Fibroblast of lung (primary cell): ENCODE data around the gene RYR2. TPM values are rescaled to one million over a fixed set of nuclear protein-coding genes. Genes with fewer than 3 reads are reported as not detected.

Source experiments
- DNase-seq, 2 donors: peaks; one replicate each; pipeline versions ENCODE4 v3.0.0 to v3.0.0-alpha.2; 2010; ENCODE audit warnings: low read depth in 2 of 2
- H2AFZ ChIP-seq: 2 replicates; pipeline ENCODE4 v1.5.1; 2012; ENCODE audit warnings: low read length, control low read depth, inconsistent platforms
- H3K27ac ChIP-seq: 2 replicates; pipeline ENCODE4 v1.5.1; 2011; ENCODE audit warnings: low read length, control low read depth; ENCODE audit not compliant: insufficient read depth
- H3K27me3 ChIP-seq: 2 replicates; pipeline ENCODE4 v1.5.1; 2011; ENCODE audit warnings: mild to moderate bottlenecking, low read length; ENCODE audit not compliant: control insufficient read depth, insufficient read depth
- H3K36me3 ChIP-seq: 2 replicates; pipeline ENCODE4 v1.5.1; 2011; ENCODE audit warnings: low read length; ENCODE audit not compliant: control insufficient read depth, insufficient read depth
- H3K4me1 ChIP-seq: 2 replicates; pipeline ENCODE4 v1.5.1; 2011; ENCODE audit warnings: low read length; ENCODE audit not compliant: control insufficient read depth, insufficient read depth; ENCODE audit errors: extremely low read depth
- H3K4me2 ChIP-seq: 2 replicates; pipeline ENCODE4 v1.5.1; 2011; ENCODE audit warnings: low read length, control low read depth; ENCODE audit not compliant: insufficient read depth; ENCODE audit errors: extremely low read depth
- H3K4me3 ChIP-seq, 4 experiments: fragments of 200-600 bp in 1 of 4; sonication (generic) in 1 of 4; replicated peaks in 1 of 4; 2 replicates each; pipeline ENCODE4 v1.5.1; 2011 to 2016; ENCODE audit warnings: low read length in 4 of 4, low read depth in 3 of 4, mild to moderate bottlenecking in 3 of 4, control low read depth in 2 of 4, inconsistent platforms in 1 of 4, mixed read lengths in 1 of 4; ENCODE audit not compliant: insufficient read depth in 1 of 4; ENCODE audit errors: control extremely low read depth in 1 of 4
- H3K79me2 ChIP-seq: 2 replicates; pipeline ENCODE4 v1.5.1; 2012; ENCODE audit warnings: mild to moderate bottlenecking, low read length, inconsistent platforms; ENCODE audit not compliant: control insufficient read depth, insufficient read depth
- H3K9ac ChIP-seq: 2 replicates; pipeline ENCODE4 v1.5.1; 2011; ENCODE audit warnings: mild to moderate bottlenecking, low read length, control low read depth; ENCODE audit not compliant: insufficient read depth
- H3K9me3 ChIP-seq: 2 replicates; pipeline ENCODE4 v1.5.1; 2012; ENCODE audit warnings: low read depth, low read length; ENCODE audit not compliant: control insufficient read depth, insufficient read depth
- H4K20me1 ChIP-seq: 2 replicates; pipeline ENCODE4 v1.5.1; 2011; ENCODE audit warnings: low read length; ENCODE audit not compliant: control insufficient read depth, insufficient read depth; ENCODE audit errors: extremely low read depth
- CTCF ChIP-seq, 2 donors: IDR thresholded peaks in 1 of 2; conservative IDR thresholded peaks in 1 of 2; 1 replicate in 1 of 2; 2 replicates in 1 of 2; pipeline ENCODE4 v1.5.1; 2011 to 2012; ENCODE audit warnings: low read length in 2 of 2, control low read depth in 1 of 2, inconsistent platforms in 1 of 2, low read depth in 1 of 2, mild to moderate bottlenecking in 1 of 2
- EZH2 ChIP-seq: IDR thresholded peaks from 2 replicates; pipeline ENCODE4 v1.5.1; 2012; ENCODE audit warnings: low read length, control low read depth, mild to moderate bottlenecking; ENCODE audit errors: missing control alignments
- polyA plus RNA-seq, 2 donors: library from polyadenylated mRNA; depleted of rRNA in 1 of 2; stranded (reverse) in 1 of 2; unstranded in 1 of 2; fragments of >200 nt; gene quantifications; 2 replicates each; pipeline ENCODE4 v1.2.1, GENCODE V29; 2011 to 2012; ENCODE audit warnings: missing spikeins in 1 of 2
- total RNA-seq: library from RNA; depleted of rRNA; stranded (reverse); fragments of >200 nt; gene quantifications from 2 replicates; pipeline ENCODE4 v1.2.1, GENCODE V29; 2014

Gene RYR2
- total and polyA plus RNA-seq, 2 donors (not counting 1 experiment from before 2014, with no cell fraction given): 0.06 to 0.17 TPM

DNA sequence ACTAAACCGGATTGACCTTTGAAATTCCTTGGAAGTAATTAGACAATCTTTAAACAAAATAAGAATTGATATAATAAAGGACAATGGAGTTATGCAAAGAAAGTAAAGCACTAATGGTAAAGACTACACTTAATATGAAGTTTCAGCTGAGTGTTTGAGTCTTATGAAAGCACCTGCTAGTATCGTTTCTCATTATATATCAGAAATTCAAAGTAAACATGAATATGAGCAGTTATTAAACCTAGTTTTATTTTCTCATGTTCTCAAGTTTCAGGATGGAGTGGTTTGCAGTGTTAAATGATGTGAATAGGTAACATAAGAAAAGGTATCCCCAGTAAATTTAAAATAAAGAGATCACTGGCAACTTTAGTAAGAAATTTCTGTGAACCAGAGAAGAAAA lies 660.2 kb downstream of the RYR2 start:
- Histone ChIP-seq H3K4me1 (no peaks in the 10 kb centered on the region), H3K4me3 (no peak overlapping the region), H3K27ac (no peak overlapping the region), H3K79me2 (no peaks in the 10 kb centered on the region), H3K9ac (no peak overlapping the region), H3K27me3 (no peaks in the 10 kb centered on the region), H4K20me1 (no peaks in the 10 kb centered on the region), H3K4me2 (no peak overlapping the region), H2AFZ (no peak overlapping the region), H3K36me3 (no peaks in the 10 kb centered on the region), H3K9me3 (no peaks in the 10 kb centered on the region)
- DNase-seq: no peak
- TF ChIP-seq EZH2 (no peak), CTCF (conservative IDR thresholded peaks at IDR 0.05 in 1 of 2, IDR thresholded peaks at IDR 0.05 in 1 of 2; ENCODE audit: low read depth in 1 of 2, low read length in 2 of 2) (no peak)

GRCh38 chr1:237705462-237705861 lies 663.5 kb downstream of the RYR2 start:
- H3K36me3 ChIP-seq: no peaks in the 10 kb centered on the region
- no peak for DNase-seq
- H2AFZ ChIP-seq: no peak overlapping the region
- H3K27ac ChIP-seq: no peak overlapping the region
- no peak overlapping the region for H3K9ac ChIP-seq
- H3K27me3 ChIP-seq: no peaks in the 10 kb centered on the region
- no peaks in the 10 kb centered on the region for H3K4me1 ChIP-seq
- H3K79me2 ChIP-seq: no peaks in the 10 kb centered on the region
- TF ChIP-seq CTCF (conservative IDR thresholded peaks at IDR 0.05 in 1 of 2, IDR thresholded peaks at IDR 0.05 in 1 of 2; ENCODE audit: low read depth in 1 of 2, low read length in 2 of 2): no peak
- TF ChIP-seq EZH2: no peak
- no peaks in the 10 kb centered on the region for H3K9me3 ChIP-seq
- H3K4me3 ChIP-seq: no peak overlapping the region
- H4K20me1 ChIP-seq: no peaks in the 10 kb centered on the region
- no peak overlapping the region for H3K4me2 ChIP-seq

GRCh38 chr1:237709355-237709754 lies 667.4 kb downstream of the RYR2 start:
- DNase-seq: no peak
- H3K27me3 ChIP-seq: no peaks in the 10 kb centered on the region
- H3K9ac ChIP-seq: no peak overlapping the region
- H3K79me2 ChIP-seq: no peaks in the 10 kb centered on the region
- no peak overlapping the region for H3K4me3 ChIP-seq
- TF ChIP-seq EZH2: no peak
- TF ChIP-seq CTCF (conservative IDR thresholded peaks at IDR 0.05 in 1 of 2, IDR thresholded peaks at IDR 0.05 in 1 of 2; ENCODE audit: low read depth in 1 of 2, low read length in 2 of 2): no peak
- no peaks in the 10 kb centered on the region for H4K20me1 ChIP-seq
- no peaks in the 10 kb centered on the region for H3K9me3 ChIP-seq
- no peak overlapping the region for H3K27ac ChIP-seq
- no peak overlapping the region for H2AFZ ChIP-seq
- H3K4me2 ChIP-seq: no peak overlapping the region
- no peaks in the 10 kb centered on the region for H3K36me3 ChIP-seq
- H3K4me1 ChIP-seq: no peaks in the 10 kb centered on the region
